ENCODE data around the gene KISS1.

- TF ChIP-seq CTCF (optimal IDR thresholded peaks at IDR 0.05 in 1 of 3, IDR thresholded peaks at IDR 0.05 in 1 of 3, conservative IDR thresholded peaks at IDR 0.05 in 1 of 3; ENCODE audit: extremely low read depth in 1 of 3, insufficient read depth in 2 of 3, low read length in 3 of 3) (no peak), EZH2 (IDR thresholded peaks at IDR 0.05; ENCODE audit: low read length) (no peak)
Observed at GRCh38 chr1:204142032-204142974, 54.0 kb downstream of the KISS1 start.
